K562 (cell line): ENCODE data around the gene RAD54L. TPM values are rescaled to one million over a fixed set of nuclear protein-coding genes. Genes with fewer than 3 reads are reported as not detected.

Source experiments
- ATAC-seq: fragments of 200-7000 bp; cut with Tn5 transposase; 3 replicates; pipeline ENCODE4 v1.9.1; 2020; ENCODE audit warnings: moderate library complexity
- BruUV-seq: library from RNA; stranded (reverse); fragments of 400-500 nt; replicated peaks from 2 replicates; lab custom pipeline; 2021; lab: Mats Ljungman, UMichigan
- CTCF ChIA-PET: fragments of 300-600 bp; formaldehyde crosslinking; extraction: SDS; loops from one replicate; lab custom pipeline; 2021; ENCODE audit warnings: low intra/inter-chr PET ratio; lab: Yijun Ruan, JAX
- POLR2A ChIA-PET: fragments of 300-600, 350-650 bp; sonication (Branson Sonifier 250); formaldehyde crosslinking; extraction: SDS; loops from one replicate; lab custom pipeline; 2021; ENCODE audit warnings: antibody characterized with exemption, inconsistent platforms; lab: Yijun Ruan, JAX
- DNase-seq, 4 experiments: peaks; one replicate each; pipeline versions ENCODE4 v3.0.0 to v3.0.0-alpha.2; 2011 to 2018; ENCODE audit warnings: low spot score in 3 of 4, mixed read lengths in 3 of 4; ENCODE audit errors: extremely low read depth in 1 of 4
- FAIRE-seq: peaks from 2 replicates; lab custom pipeline; 2011; peaks lifted over from hg19 to GRCh38; lab: Jason Lieb, UNC
- H2AFZ ChIP-seq: 2 replicates; pipeline ENCODE4 v1.6.0; 2011; ENCODE audit warnings: low read depth, low read length, control low read depth, inconsistent platforms
- H3K27ac ChIP-seq: fragments of 200-600 bp; 3 replicates; pipeline ENCODE4 v1.8.0; 2011; ENCODE audit warnings: low read depth, mild to moderate bottlenecking, control low read depth, inconsistent platforms, low read length, moderate library complexity, mixed read lengths; ENCODE audit errors: extremely low read depth
- H3K27me3 ChIP-seq, 2 experiments: fragments of 300-600 bp in 1 of 2; 2 replicates in 1 of 2; 3 replicates in 1 of 2; pipeline versions ENCODE4 v1.6.0 to v1.8.0; 2011; ENCODE audit warnings: inconsistent platforms in 2 of 2, low read length in 2 of 2, mild to moderate bottlenecking in 1 of 2, mixed read lengths in 1 of 2, moderate library complexity in 1 of 2; ENCODE audit not compliant: control insufficient read depth in 2 of 2, insufficient read depth in 2 of 2
- H3K36me3 ChIP-seq: fragments of 300-600 bp; 3 replicates; pipeline ENCODE4 v1.8.0; 2011; ENCODE audit warnings: mild to moderate bottlenecking, low read length, inconsistent platforms; ENCODE audit not compliant: control insufficient read depth, insufficient read depth
- H3K4me1 ChIP-seq, 2 experiments: fragments of 200-600 bp in 1 of 2; replicated peaks in 1 of 2; 2 replicates in 1 of 2; 3 replicates in 1 of 2; pipeline versions ENCODE4 v1.5.1 to v1.8.0; 2011; ENCODE audit warnings: inconsistent platforms in 2 of 2, low read length in 2 of 2, mild to moderate bottlenecking in 1 of 2, mixed read lengths in 1 of 2, moderate library complexity in 1 of 2; ENCODE audit not compliant: control insufficient read depth in 2 of 2, insufficient read depth in 2 of 2
- H3K4me2 ChIP-seq: 2 replicates; pipeline ENCODE4 v1.6.1; 2011; ENCODE audit warnings: low read length, control low read depth, inconsistent platforms, mixed read lengths; ENCODE audit not compliant: insufficient read depth
- H3K4me3 ChIP-seq: fragments of 200-600 bp; sonication (generic), shearing (Covaris generic); 2 replicates; pipeline ENCODE4 v1.5.1; 2016; ENCODE audit warnings: control low read depth, inconsistent platforms
- H3K79me2 ChIP-seq: fragments of 200-600 bp; 3 replicates; pipeline ENCODE4 v1.8.0; 2011; ENCODE audit warnings: low read length, inconsistent platforms; ENCODE audit not compliant: control insufficient read depth, insufficient read depth
- H3K9ac ChIP-seq, 2 experiments: 2 replicates each; pipeline versions ENCODE4 v1.6.0 to v1.6.1; 2011; ENCODE audit warnings: low read depth in 2 of 2, low read length in 2 of 2, control low read depth in 1 of 2, inconsistent platforms in 1 of 2, mild to moderate bottlenecking in 1 of 2, mixed read lengths in 1 of 2; ENCODE audit not compliant: insufficient read depth in 1 of 2
- H3K9me1 ChIP-seq: one replicate; pipeline ENCODE4 v1.6.0; 2011; ENCODE audit warnings: inconsistent platforms, mild to moderate bottlenecking, low read length, moderate library complexity; ENCODE audit not compliant: control insufficient read depth, insufficient read depth
- H3K9me3 ChIP-seq: replicated peaks from 2 replicates; pipeline ENCODE4 v1.5.1; 2011; ENCODE audit warnings: low read depth, low read length, inconsistent platforms; ENCODE audit not compliant: control insufficient read depth, insufficient read depth
- H4K20me1 ChIP-seq: replicated peaks from 2 replicates; pipeline ENCODE4 v1.6.1; 2011; ENCODE audit warnings: low read length, inconsistent platforms, mixed read lengths; ENCODE audit not compliant: control insufficient read depth, insufficient read depth
- HINFP ChIP-seq: fragments of 450-650 bp; conservative IDR thresholded peaks from 2 replicates; pipeline ENCODE4 v1.6.1; 2016; ENCODE audit warnings: missing genetic modification characterization, low read depth, mild to moderate bottlenecking, control low read depth, missing compliant biosample characterization
- RFX1 ChIP-seq: fragments of 450-650 bp; IDR thresholded peaks from 2 replicates; pipeline ENCODE4 v1.6.1; 2016; ENCODE audit warnings: mild to moderate bottlenecking, moderate library complexity
- USF2 ChIP-seq: sonication (generic); formaldehyde crosslinking; IDR thresholded peaks from 2 replicates; pipeline ENCODE4 v1.5.0; 2020; ENCODE audit warnings: missing genetic modification reagents
- YBX1 ChIP-seq: fragments of 450-650 bp; IDR thresholded peaks from 2 replicates; pipeline ENCODE4 v1.7.1; 2016; ENCODE audit warnings: mild to moderate bottlenecking
- ZBTB33 ChIP-seq: sonication (generic); formaldehyde crosslinking; IDR thresholded peaks from 2 replicates; pipeline ENCODE4 v1.8.1; 2023; ENCODE audit warnings: mild to moderate bottlenecking, missing genetic modification reagents
- ZNF121 ChIP-seq: sonication (generic); formaldehyde crosslinking; conservative IDR thresholded peaks from 2 replicates; pipeline ENCODE4 v1.8.0; 2022; ENCODE audit warnings: missing genetic modification reagents
- in situ Hi-C: fragments of 300-500 bp; cut with MboI; formaldehyde crosslinking; loops from 4 replicates; pipeline ENCODE4 v1.15.0; 2018; ENCODE audit warnings: inconsistent platforms, mixed read lengths
- intact Hi-C: fragments of 100-400 bp; cut with micrococcal nuclease; formaldehyde crosslinking; loops from 2 replicates; pipeline ENCODE4 v1.14.2; 2022
- polyA plus RNA-seq, 8 experiments: library from polyadenylated mRNA; depleted of rRNA in 4 of 8; stranded (reverse) in 5 of 8; unstranded in 3 of 8; fragments of >200 nt; fragmentation: Nextera tagmentation in 2 of 8; fragmentation: Illumina TruSeq in 1 of 8; extraction: Ambion mirVana in 2 of 8; extraction: Trizol in 1 of 8; gene quantifications; 2 replicates each; pipeline versions ENCODE4 v1.2.1 to v1.2.3, GENCODE V29; 2011 to 2014; ENCODE audit warnings: inconsistent platforms in 1 of 8, missing spikeins in 1 of 8
- total RNA-seq, 7 experiments: library from RNA; depleted of rRNA in 6 of 7; stranded (reverse); fragments of >200 nt in 6 of 7; fragmentation: Illumina TruSeq in 2 of 7; extraction: Trizol in 2 of 7; gene quantifications; 2 replicates each; pipeline versions ENCODE4 v1.2.1 to v1.2.3, GENCODE V29; 2011 to 2021; ENCODE audit warnings: low replicate concordance in 1 of 7

Gene RAD54L
- total and polyA plus RNA-seq, 9 of the 15 experiments (the other 6 are each of a cell fraction or from before 2014, with no cell fraction given), result 17.9 to 92.3 (median 37.5) TPM

GRCh38 chr1:46215504-46215903 lies 32.1 kb upstream of the RAD54L start:
- POLR2A ChIA-PET, result interaction anchor here (0.9 kb wide), 1 partner anchor 8 kb away, joined by 3 read pairs; no protein-coding TSS in a partner anchor
- intact Hi-C loops, result loop anchor here (5.0 kb wide), 1 partner anchor 993 kb away; no protein-coding TSS in a partner anchor

More at GRCh38 chr1:46215504-46215903, 32.1 kb upstream of the RAD54L start:
- Histone ChIP-seq H3K27me3 (no peaks in the 10 kb centered on the region), H3K27ac (no peak overlapping the region), H3K9me1 (no peaks in the 10 kb centered on the region), H3K4me2 (no peak overlapping the region), H3K79me2 (no peaks in the 10 kb centered on the region), H3K9ac (no peak overlapping the region), H4K20me1 (no peaks in the 10 kb centered on the region), H2AFZ (no peak overlapping the region), H3K4me3 (no peak overlapping the region), H3K9me3 (no peaks in the 10 kb centered on the region), H3K4me1 (peaks cover 2 to 5% of the 10 kb centered on the region in 2 experiments; a peak in 2 of 5 replicates)
- no TSS peak for BruUV-seq
- no peak for DNase-seq
- no peak for FAIRE-seq
- in situ Hi-C loops, result no loop called here
- CTCF ChIA-PET, result no interaction called here
- peak; percentile 86 for TF ChIP-seq ZNF121 (CRISPR knock-in tag)
- TF ChIP-seq USF2 (CRISPR knock-in tag), result no peak
- TF ChIP-seq RFX1, result no peak
- TF ChIP-seq ZBTB33 (CRISPR knock-in tag), result no peak
- TF ChIP-seq YBX1, result no peak
- no peak for TF ChIP-seq HINFP
- TF ChIP-seq, all 486 proteins: peak for 1
- no peak for ATAC-seq
- no peaks in the 10 kb centered on the region for H3K36me3 ChIP-seq
